Measurements from ENCODE around the gene ARHGEF16.

GRCh38 chr1:3496916-3497315 lies 42.5 kb downstream of the ARHGEF16 start:
- TF ChIP-seq FOXM1 (IDR thresholded peaks at IDR 0.05; ENCODE audit: low read depth), result no peak
- no peak for TF ChIP-seq JUND (IDR thresholded peaks at IDR 0.05)
- TF ChIP-seq MAX (IDR thresholded peaks at IDR 0.05; ENCODE audit: low read depth), result no peak
- no peak for TF ChIP-seq CTCF (IDR thresholded peaks at IDR 0.05)
- TF ChIP-seq TCF12 (IDR thresholded peaks at IDR 0.05), result no peak
- TF ChIP-seq RCOR1 (IDR thresholded peaks at IDR 0.05; ENCODE audit: low read length), result no peak
- no peak for TF ChIP-seq REST (IDR thresholded peaks at IDR 0.05; ENCODE audit: low read depth, low read length)
- no peak for TF ChIP-seq MEF2A (IDR thresholded peaks at IDR 0.05; ENCODE audit: borderline replicate concordance, low read depth)
- no peak for TF ChIP-seq SMC3 (IDR thresholded peaks at IDR 0.05; ENCODE audit: low read depth, low read length)
- TF ChIP-seq USF1 (IDR thresholded peaks at IDR 0.05; ENCODE audit: borderline replicate concordance, low read depth), result no peak
- TF ChIP-seq MXI1 (IDR thresholded peaks at IDR 0.05; ENCODE audit: low read depth, low read length), result no peak

Measured in SK-N-SH (cell line).